Activated T-cell treated with anti-CD3 and anti-CD28 coated beads for 48 hours (primary cell): ENCODE data around the gene C4orf50.

Experiments
- DNase-seq: peaks from one replicate; pipeline ENCODE4 v3.0.0-alpha.2; 2020; ENCODE audit warnings: low read depth

The C4orf50 gene

DNA sequence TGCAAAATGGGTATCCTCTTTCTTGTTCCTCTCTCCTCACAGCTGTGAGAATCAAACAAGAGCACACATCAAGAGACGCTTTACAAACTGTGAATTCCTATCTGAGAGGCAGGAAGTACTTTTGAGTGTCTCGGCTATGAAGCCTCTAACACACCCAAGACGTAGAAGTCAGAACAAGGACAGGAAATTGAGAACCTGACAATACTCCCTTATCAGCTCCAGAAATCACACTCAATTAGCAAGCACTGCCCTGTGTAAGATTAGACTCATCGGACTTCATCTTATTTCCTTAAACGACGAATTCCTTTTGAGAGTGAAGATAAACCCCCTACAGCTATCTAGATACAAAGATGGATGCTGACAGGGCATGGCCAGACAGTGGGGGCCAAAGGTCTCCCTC lies 74.7 kb downstream of the C4orf50 start:
- DNase-seq: no peak

DNA sequence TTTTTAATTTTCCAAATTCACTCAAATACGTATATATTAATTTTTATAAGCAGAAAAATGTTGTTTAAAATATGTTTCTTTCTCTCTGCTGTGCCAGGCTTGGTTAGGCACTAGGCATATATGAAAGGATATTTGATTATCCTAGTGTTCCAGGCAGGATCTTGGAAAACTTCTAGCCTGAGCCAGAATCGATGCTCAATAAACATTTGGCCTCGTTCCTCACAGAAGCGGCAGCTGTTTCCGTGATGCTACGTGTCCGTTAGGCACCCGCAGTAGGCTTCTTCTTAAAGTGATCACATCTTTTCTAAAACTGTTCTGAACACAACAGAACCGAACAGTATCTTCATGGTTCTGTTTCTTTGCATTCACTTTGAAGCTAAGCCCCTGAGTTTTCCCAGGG lies 75.3 kb downstream of the C4orf50 start:
- DNase-seq: no peak

DNA sequence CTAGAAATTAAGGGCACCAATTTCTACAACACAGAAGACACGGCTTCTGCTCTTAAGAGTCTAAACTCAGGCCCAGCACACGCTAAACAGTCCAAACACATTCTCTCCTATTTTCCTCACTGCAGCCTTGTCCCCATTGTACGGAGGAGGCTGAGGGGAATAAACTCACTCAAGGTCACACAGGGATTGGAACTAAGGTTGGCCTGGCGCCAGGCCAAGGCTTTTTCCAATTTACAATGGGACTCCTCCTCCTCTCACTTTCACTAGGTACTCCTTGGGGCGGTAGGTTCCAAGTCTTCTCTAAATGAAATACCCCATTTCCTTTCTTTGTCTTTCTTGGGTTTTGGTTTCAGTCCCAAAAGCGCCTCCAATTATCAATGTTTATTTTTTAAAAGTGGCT lies 76.6 kb downstream of the C4orf50 start:
- DNase-seq: no peak

DNA sequence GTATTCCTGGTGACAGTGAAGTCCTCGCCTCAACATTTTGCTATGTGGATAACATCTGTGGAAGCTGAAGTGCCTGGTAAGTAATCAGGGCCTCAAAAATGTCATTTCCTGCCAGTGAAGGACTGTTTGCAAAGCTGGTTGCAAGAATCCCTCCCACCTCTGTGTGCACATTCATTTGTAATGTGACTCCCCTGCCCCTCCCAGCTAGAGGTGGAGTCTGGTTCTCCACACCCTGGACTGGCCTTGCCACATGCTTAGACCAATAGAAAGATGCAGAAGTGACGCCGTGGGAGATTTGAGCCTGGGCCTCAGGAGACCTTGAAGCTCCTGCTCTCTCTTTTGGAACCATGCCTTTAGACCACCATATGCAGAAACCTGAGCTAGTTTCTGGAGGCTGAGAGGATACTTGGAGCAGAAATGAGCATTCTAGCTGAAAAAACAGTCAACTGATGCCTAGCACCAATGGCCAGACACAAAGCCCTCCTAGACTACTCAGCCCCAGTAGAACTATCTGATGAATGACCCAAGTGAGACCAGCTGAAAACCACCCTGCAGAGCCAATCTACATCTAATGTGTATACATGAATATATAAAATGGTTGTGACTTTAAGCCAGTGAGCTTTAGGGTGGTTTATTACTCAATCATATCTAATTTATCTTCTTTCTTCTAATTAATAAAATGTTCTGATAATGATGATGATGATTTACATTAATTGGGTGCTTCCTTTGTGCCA lies 77.6 kb downstream of the C4orf50 start:
- DNase-seq: no peak

DNA sequence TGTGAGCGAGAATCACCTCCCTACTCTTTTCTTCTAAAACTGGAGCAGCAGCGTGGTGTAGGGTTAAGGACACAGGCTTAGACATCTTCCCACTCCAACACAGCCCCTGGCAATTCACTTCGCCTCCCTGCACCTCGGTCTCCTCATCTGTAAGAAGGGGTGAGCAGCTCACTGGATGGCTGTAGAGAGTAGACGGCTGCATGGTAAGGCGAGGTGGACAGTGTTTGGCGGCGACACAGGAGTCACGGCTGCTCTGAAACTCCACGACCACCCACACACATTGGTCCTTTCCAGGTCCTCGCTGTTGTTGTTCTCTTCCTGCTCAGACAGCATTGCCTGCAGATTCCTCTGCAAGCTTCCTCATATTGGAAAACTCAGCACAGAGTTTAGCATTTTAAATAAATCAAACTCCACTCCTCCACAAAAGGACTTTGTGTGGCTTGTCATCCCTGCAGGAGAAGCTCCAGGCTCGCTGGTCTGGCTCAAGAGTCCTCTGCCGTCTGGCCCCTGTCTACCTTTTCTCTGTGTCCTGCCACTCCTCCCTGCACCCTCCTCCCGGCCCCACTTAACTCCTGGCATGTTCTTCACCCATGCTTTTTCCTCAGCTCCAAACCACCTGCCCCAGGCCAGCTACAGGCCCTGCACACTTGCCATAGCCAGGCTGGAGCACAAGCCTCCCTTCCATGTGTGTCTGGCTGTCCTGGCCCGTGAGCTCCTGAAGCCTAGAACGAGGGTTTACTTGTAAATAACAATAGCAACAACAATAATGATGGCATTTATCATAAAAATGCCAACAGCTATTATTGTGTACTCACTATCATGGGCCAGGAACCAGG lies 84.0 kb downstream of the C4orf50 start:
- no peak for DNase-seq

DNA sequence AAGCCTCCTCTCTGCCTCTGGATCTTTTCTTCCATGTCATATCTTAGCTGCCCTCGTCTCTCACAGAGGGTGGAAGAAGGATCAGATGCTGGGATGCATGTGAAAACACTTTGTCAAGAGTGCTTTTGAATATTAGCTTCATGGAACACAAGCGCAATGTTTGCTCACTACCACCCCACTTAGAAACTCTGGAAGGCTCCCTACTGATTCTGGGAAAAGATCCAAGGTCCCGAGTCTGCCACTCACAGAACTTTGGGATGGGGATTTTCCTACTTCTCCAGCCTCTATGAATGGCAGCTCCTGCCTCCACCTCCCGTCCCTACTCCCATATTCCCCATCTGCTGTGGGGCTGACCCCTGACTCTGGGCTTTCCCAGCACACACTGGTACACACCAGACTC lies 85.1 kb downstream of the C4orf50 start:
- DNase-seq: no peak

DNA sequence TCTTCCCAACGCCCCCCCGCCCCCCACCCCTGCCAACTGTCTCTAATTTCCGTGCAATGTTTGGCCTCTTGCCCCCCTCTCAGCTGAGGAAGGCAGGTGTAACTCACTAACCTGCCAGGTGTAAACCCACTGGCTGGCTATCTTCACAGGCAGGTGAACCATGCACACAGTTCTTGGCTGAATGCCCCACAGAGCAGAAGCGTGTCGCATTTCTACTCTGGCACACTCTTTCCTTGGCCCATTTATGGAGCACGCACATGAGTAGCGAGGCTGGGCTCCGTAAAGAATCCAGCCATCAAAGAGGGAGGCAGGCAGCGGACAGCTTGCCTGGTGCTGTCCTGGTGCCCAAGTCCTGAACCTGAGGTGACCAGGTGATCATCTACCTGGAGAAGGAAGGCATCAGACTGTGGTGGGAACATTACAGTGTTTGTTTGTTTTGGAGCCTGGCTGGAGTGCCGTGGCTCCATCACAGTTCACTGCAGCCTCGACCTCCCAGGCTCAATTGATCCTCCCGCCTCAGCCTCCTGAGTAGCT lies 86.1 kb downstream of the C4orf50 start:
- DNase-seq: no peak

DNA sequence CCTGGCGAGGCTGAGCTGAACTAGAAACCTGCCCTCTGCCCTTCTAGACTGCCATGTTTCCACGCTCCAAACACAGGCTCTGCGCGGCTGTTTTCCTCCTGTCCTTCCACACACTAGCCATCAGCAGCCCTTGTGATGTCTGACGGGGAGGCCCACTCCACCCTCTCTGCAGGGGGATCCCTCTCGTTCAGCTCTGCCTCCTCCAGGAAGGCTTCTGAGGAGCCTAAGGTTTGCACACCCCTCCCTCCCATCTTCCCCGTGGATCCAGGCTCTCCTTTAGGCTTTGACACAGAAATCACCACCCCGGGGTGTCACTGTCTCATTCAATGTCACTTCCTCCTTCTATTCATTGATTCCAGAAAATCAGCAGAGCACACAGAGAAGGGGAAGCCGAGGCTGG lies 86.7 kb downstream of the C4orf50 start:
- no peak for DNase-seq

DNA sequence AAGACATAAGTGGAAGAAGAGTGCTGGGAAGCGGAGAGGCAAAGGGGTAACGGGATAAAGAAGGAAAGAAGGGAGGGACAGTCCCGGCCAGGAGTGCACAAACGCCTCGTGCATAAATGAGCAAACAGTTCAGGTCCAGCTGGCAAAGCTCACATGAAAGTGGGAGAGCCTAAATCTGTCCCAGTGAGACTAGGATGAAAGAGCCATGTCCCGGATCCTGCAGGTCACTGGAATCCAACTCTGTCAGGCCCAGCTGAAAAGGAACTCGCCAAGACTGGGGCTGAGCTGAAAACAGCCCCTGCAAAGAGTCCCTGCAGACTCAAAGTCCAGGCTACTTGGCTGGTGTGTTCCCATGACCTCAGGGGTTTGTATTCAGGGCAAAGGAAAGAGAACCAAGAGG lies 87.4 kb downstream of the C4orf50 start:
- no peak for DNase-seq

DNA sequence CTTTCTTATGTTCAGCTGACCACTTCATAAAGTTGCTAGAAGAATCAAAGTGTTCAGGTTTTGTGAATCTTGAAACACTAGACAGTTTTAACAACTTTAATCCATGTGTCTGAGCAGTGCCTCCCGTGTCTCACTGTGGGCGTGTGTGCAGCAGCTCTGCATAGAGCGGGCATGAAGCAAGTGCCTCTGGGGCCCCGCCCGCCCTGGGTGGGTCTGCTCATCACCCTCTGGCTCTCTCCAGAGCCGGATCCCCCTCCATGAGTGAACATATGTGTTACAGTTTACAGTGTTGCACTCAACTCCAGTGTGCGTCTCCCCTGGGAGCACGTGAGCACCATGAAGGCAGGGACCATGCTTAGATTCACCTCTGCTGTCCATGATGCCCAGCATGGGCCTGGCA lies 87.8 kb downstream of the C4orf50 start:
- DNase-seq: no peak

DNA sequence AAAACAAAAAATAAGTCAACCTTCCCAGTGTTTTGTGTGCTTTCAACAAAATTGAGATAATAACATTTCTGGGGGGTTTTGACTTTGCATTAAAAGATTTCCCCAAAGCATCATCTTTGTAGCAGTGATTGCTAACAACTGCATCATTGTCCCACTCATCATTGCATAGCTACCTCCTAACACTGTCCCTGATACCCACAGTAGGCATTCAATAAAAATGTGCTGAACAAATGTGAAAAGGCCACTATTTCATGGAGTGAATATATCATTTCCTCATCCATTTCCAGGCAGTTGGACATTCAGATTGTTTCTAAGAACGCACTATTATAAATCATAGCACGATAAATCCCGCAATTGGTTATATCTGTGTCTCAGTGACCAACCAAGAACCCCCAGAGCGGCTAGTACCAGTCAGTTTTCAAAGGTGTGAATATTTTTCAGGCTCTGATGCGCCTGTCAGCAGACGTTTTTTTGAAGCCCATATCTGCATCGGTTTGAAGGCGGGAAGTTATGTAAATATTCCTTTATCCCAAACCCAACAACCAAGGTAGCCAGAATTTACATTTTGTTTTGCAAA lies 89.3 kb downstream of the C4orf50 start:
- DNase-seq: no peak

DNA sequence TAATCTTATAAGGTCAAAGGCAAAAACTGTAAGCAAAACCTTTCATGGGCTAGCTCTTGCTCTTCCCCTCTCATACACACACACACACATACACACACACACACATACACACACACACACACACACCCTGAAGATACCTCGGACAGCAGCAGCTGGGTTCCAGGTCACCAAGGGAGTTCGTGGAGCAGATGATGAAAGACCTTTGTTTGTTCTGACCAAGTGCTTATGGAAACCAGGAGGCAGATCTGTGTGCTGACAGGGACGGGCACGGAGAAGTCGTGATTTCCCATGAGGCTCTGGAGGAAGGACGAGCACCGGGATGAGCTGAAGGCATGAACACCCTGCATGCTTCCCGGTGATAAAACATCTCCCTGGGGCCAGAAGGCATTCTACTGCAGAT lies 90.0 kb downstream of the C4orf50 start:
- DNase-seq: no peak

DNA sequence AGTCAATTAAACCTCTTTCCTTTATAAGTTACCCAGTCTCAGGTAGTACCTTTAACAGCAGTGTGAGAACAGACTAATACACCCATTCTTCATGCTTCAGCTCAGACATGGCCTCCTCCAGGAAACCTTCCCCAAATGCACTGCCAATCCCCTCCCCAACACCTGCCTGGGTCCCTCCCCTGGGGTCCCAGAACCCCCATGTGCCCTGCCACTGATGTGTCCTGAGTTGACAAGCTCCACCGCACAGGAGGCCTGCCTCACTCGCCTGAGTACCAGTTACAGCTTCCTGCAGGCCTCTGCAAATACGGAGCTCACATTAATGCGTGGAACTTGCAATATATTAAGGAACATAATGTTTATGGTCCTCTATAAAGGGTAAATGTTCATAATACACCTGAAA lies 90.5 kb downstream of the C4orf50 start:
- no peak for DNase-seq

DNA sequence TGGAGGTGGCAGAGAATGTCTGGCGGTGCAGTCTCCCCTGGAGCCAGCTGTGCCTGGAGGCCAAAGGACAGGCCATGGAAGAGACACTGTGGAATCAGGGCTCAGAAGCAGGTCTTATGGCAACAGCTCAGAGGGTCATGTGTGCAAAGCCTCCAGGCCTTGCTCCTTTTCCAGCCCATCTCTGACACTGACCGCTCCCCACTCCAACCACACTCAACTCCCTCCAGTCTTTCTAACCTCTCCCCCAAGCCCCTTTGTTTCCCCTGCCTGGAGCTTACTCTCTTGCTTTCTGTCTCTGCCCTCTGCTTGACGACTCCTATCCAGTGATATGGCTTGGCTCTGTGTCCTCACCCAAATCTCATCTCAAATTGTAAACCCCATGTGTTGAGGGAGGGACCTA lies 91.1 kb downstream of the C4orf50 start:
- no peak for DNase-seq

DNA sequence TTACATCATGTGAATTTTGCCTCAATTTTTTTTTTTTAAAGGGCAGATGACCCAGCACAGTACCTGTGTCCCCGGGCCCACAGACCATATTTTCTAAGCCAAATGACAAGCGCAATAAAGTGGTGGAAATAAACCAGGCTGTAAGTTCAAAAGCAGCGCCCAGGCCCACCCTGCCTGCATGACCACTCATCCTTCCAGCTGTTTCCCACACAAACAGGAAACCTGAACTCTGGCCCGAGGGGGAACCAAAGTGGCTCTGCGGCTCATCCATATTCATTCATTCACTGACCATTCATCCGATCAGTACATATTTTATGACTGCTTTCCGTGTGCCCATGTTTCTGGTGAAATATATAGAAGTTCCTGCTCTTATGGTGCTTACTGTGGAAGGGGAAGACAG lies 91.6 kb downstream of the C4orf50 start:
- DNase-seq: no peak

DNA sequence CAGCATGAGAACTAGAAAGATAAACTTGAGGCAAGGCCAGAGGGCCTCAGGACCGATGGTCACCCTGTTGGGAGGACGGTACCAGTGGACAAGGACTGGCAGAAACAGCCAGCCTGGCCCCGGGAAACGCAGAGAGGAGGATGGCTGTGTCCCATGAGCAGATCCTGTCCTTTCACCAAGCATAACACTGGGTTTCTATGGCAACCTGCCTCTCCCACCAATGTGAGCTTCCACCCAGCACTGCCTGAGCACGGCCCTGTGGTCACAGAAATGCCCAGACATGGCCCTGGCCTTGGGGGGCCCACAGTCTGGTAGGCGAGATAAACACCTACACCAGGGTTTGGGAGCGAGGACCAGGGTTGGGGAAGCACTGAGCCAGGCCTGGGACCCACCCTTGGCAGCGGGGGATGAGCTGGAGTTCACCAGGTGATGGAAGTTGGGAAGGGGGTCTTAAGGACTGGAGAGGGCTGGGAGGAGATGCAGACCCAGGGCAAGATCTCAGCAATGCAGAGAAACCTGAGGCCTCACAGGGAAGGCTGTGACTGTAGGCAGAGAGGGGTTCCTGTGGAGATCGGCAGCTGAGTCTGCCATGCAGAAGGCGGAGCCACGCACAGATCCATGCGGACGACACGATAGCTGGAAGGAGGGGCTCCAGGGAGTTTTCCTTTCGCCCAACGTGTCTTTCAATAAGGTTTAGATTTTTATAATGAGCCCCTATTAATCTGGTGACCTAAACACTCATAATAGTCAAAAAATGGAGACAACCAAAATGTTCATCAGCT lies 92.6 kb downstream of the C4orf50 start:
- DNase-seq: no peak

DNA sequence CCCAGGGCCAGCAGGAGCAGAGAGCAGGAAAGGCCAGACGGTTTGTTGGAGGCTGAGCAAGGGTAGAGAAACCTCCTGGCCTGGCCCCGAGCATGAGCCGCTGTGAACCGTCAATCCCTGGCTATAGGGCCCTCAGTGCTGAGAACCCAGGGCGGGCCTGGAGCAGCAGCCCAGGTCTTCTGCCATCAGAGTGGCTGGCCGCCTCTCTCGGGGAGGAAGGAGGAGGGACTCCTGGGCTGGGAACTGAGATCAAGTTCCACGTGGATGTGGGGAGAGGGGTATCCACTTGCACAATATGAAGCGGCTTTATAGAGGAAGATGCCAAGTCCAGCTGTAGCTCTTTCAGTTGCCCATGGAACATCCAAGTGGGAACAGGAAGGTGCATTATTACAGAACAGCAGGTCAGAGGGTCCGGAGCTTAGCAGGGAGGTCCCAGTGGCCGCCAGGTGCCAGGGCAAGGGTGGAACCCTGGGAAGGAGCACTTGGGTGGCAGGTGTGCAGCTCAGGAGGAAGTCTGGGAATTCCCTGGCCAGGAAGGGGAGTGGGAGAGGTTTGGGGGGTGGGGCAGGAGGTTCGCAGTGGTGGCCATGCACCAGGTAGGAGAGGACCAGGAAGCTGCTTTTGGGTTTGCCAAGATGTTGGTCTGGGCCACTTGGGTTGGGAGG lies 93.6 kb downstream of the C4orf50 start:
- DNase-seq: no peak

DNA sequence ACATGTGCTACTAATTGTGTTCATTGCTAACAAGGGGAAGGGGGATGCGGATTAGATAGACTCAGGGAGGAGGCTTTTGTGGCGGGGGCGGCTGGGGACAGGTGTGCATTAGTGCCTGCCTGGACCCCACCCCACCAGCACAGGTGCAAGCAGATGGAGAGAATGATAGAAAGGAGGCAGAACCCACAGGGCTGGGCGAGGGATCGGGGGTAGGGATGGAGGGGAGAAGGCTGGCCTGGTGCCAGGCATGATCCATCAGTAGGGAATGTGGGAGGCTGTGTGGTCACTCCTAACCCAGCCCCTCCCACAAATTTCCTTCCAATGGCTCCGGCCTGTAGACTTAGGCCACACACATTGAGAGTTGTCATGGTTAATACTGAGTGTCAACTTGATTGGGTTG lies 94.9 kb downstream of the C4orf50 start:
- no peak for DNase-seq

DNA sequence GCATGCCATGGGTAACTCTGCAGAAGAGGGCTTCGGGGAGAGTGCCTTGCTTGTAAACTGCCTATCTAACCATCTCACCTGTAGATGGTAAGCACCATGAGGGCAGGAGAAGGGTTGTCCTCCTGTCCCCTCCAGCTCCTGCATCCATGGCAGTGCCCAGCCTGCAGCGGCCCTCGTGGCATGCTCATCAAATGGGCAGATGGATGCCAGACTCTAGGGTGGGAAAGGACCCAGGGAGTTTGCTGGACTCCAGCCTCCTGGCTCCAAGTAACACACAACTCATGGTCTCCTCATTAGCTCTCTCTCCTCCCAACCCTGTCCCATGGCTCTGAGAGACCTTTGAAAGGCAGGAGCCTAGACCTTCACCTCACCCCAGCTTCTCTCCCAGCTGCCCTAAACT lies 95.7 kb downstream of the C4orf50 start:
- DNase-seq: no peak

DNA sequence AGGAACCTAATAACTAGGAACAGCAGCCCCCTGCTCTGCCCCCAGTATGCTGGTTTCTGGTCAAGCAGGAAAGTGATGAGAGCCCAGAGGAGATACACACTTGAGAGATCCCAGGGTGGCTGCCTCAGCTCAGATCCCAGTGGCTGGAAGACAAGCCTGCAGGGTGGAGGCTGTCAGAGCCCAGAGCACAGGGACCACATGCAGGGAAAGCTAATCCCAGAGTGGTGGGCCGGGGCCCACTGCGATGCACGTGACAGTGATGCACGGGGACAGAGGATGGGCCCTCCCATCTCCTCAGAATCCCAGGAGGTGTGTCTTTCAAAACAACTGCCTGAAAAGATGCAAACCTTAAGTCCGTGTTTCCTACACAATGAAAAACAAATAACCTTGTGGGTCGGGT lies 96.2 kb downstream of the C4orf50 start:
- DNase-seq: no peak

DNA sequence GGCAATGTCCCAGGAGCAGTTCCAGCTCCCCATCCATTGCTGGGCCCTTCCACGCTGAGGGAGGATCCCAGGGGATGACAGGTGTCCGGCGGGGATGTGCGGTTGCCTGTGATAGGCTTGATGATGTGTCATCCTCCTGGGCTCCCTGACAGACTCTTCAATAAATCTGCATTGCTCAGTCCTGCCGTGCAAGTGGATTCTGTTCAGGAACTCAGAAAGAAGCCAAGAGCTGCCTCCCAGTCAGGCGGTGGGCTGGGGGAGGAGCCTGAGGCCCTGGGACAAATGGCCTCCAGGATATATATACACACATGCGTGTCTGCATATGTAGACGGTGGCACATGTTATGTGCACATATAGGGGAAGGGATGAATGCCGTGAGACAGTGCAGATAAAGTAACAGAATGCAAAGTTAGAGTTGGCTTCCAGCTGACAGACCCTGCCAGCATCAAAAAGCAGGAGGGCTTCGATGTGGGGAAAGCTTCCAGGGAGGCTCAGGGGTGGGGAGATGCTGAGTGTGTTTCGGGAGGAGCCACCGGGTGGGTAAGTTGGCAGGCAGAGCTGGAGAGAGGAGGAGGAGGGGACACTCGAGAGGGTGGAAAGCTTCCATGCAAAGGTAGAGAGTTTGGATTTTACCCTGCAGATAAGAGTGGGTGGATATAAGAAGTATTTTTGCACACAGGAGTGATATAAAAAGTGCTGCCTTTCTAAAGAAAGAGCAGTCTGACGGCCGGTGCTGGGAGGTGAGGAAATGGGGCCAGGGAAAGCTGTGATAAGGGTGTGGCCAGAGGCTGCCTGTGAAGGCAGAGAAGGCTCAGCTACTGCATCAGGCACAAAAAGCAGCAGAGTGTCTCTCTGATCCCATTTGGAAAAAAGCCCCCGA lies 96.9 kb downstream of the C4orf50 start:
- DNase-seq: no peak
